NCI-H446 (cell line): ENCODE measurements around the gene TRABD2A.
A peak's percentile ranks its signal among the peaks of the same experiment; 100 is the strongest.

Experiments
- DNase-seq, 2 experiments: peaks; one replicate each; lab custom pipeline; 2025; lab: John Stamatoyannopoulos, UW

TRABD2A gene

GRCh38 chr2:84816426-84817026, 64.4 kb downstream of the TRABD2A start:
- DNase-seq: no peak

- no peak for DNase-seq
Observed at GRCh38 chr2:84815146-84815545, 65.7 kb downstream of the TRABD2A start.

GRCh38 chr2:84811839-84812431, 68.9 kb downstream of the TRABD2A start:
- no peak for DNase-seq

GRCh38 chr2:84808279-84808678, 72.6 kb downstream of the TRABD2A start:
- DNase-seq: no peak

GRCh38 chr2:84807063-84807485, 73.8 kb downstream of the TRABD2A start:
- DNase-seq: no peak

GRCh38 chr2:84805250-84805958, 75.5 kb downstream of the TRABD2A start:
- no peak for DNase-seq

GRCh38 chr2:84801811-84802210, 79.1 kb downstream of the TRABD2A start:
- DNase-seq: no peak

- no peak for DNase-seq
Observed at GRCh38 chr2:84800194-84800805, 80.6 kb downstream of the TRABD2A start.

GRCh38 chr2:84799772-84800171, 81.1 kb downstream of the TRABD2A start:
- no peak for DNase-seq

GRCh38 chr2:84797271-84797670, 83.6 kb downstream of the TRABD2A start:
- no peak for DNase-seq

- no peak for DNase-seq
Observed at GRCh38 chr2:84796798-84797197, 84.1 kb downstream of the TRABD2A start.

GRCh38 chr2:84793641-84794040, 87.2 kb downstream of the TRABD2A start:
- DNase-seq: no peak

GRCh38 chr2:84792856-84793522, 87.9 kb downstream of the TRABD2A start:
- peak in 1 of 2 experiments; percentile 1 for DNase-seq

- no peak for DNase-seq
Observed at GRCh38 chr2:84788498-84788897, 92.4 kb downstream of the TRABD2A start.

GRCh38 chr2:84788027-84788426, 92.9 kb downstream of the TRABD2A start:
- no peak for DNase-seq

GRCh38 chr2:84786601-84787000, 94.3 kb downstream of the TRABD2A start:
- DNase-seq: no peak

- DNase-seq: no peak
Observed at GRCh38 chr2:84785950-84786349, 94.9 kb downstream of the TRABD2A start.

GRCh38 chr2:84782717-84783442, 98.0 kb downstream of the TRABD2A start:
- DNase-seq: no peak

GRCh38 chr2:84781942-84782716, 98.8 kb downstream of the TRABD2A start:
- DNase-seq: no peak

- DNase-seq: no peak
Observed at GRCh38 chr2:84779781-84780180, 101.1 kb downstream of the TRABD2A start.
